Kidney tubule cell (primary cell): ENCODE measurements around the gene GNRH2.
A peak's percentile ranks its signal among the peaks of the same experiment; 100 is the strongest.
"Not testable (repeated sequence)": the region's sequence is repeated elsewhere in the genome, so short reads cannot be mapped to it uniquely, and the experiment has no call there.

Experiments
- DNase-seq: peaks from one replicate; pipeline ENCODE4 v3.0.0-alpha.2; 2018; ENCODE audit warnings: low spot score

The GNRH2 gene

GRCh38 chr20:3042625-3043024 lies 797 bp upstream of the GNRH2 start:
- no peak for DNase-seq

GRCh38 chr20:3044336-3044965 lies 1.0 kb downstream of the GNRH2 start:
- no peak for DNase-seq

- DNase-seq: peak; percentile 73
Observed at GRCh38 chr20:3045042-3045815, 1.8 kb downstream of the GNRH2 start.

- peak; percentile 90 for DNase-seq
Observed at GRCh38 chr20:3045816-3046676, 2.6 kb downstream of the GNRH2 start, which contains the start of gene MRPS26. MRPS26 (plus strand) TSS chr20:3046052; CDS start chr20:3046069, 17 bp downstream.

- peak; percentile 69 for DNase-seq
Observed at GRCh38 chr20:3046677-3047462, 3.4 kb downstream of the GNRH2 start.

GRCh38 chr20:3047486-3048419 lies 4.3 kb downstream of the GNRH2 start:
- no peak for DNase-seq

- no peak for DNase-seq
Observed at GRCh38 chr20:3051385-3052019, 8.1 kb downstream of the GNRH2 start.

GRCh38 chr20:3059489-3059888 lies 16.1 kb downstream of the GNRH2 start:
- no peak for DNase-seq

- DNase-seq: not testable (repeated sequence)
Observed at GRCh38 chr20:3064119-3064518, 20.7 kb downstream of the GNRH2 start.

GRCh38 chr20:3067139-3068014 lies 24.0 kb downstream of the GNRH2 start:
- no peak for DNase-seq

- no peak for DNase-seq
Observed at GRCh38 chr20:3068075-3068474, 24.7 kb downstream of the GNRH2 start.

- DNase-seq: peak; percentile 83
Observed at GRCh38 chr20:3068986-3069900, 25.8 kb downstream of the GNRH2 start.

GRCh38 chr20:3070725-3071124 lies 27.3 kb downstream of the GNRH2 start:
- DNase-seq: no peak

GRCh38 chr20:3071266-3071609 lies 27.8 kb downstream of the GNRH2 start:
- DNase-seq: no peak

GRCh38 chr20:3071610-3072529 lies 28.4 kb downstream of the GNRH2 start, which contains the start of gene OXT:
OXT (plus strand) TSS chr20:3071620; CDS start chr20:3071656, 36 bp downstream.
- DNase-seq: no peak

GRCh38 chr20:3072530-3073250 lies 29.3 kb downstream of the GNRH2 start:
- no peak for DNase-seq
